Endothelial cell of umbilical vein (primary cell): ENCODE data around the gene GNA12. TPM values are rescaled to one million over a fixed set of nuclear protein-coding genes. Genes with fewer than 3 reads are reported as not detected.

ENCODE experiments used
- BruUV-seq: library from RNA; stranded (reverse); fragments of 400-500 nt; replicated peaks from 2 replicates; lab custom pipeline; 2021; lab: Mats Ljungman, UMichigan
- CTCF ChIA-PET: fragments of 300-600, 350-600 bp; sonication (Branson Sonifier 250); formaldehyde crosslinking; loops from one replicate; lab custom pipeline; 2021; ENCODE audit warnings: antibody characterized with exemption, inconsistent platforms; lab: Charles Lee
- POLR2A ChIA-PET: fragments of 300-600, 350-600 bp; sonication (Branson Sonifier 250); formaldehyde crosslinking; loops from one replicate; lab custom pipeline; 2021; ENCODE audit warnings: antibody characterized with exemption, inconsistent platforms; lab: Charles Lee
- DNase-seq: peaks from one replicate; pipeline ENCODE4 v3.0.0-alpha.2; 2011; ENCODE audit warnings: low read depth, low spot score
- FAIRE-seq: peaks from 2 replicates; lab custom pipeline; 2011; peaks lifted over from hg19 to GRCh38; lab: Jason Lieb, UNC
- H2AFZ ChIP-seq: 2 replicates; pipeline ENCODE4 v1.6.0; 2012; ENCODE audit warnings: low read depth, low read length, control low read depth, inconsistent platforms
- H3K27ac ChIP-seq: 2 replicates; pipeline ENCODE4 v1.5.1; 2011; ENCODE audit warnings: low read depth, mild to moderate bottlenecking, control low read depth, low read length, moderate library complexity; ENCODE audit not compliant: insufficient read depth
- H3K27me3 ChIP-seq, 2 experiments: 2 replicates each; pipeline versions ENCODE4 v1.6.0 to v1.6.1; 2011; ENCODE audit warnings: low read length in 2 of 2, mixed read lengths in 1 of 2; ENCODE audit not compliant: control insufficient read depth in 2 of 2, insufficient read depth in 2 of 2
- H3K36me3 ChIP-seq, 2 experiments: 2 replicates in 1 of 2; 3 replicates in 1 of 2; pipeline ENCODE4 v1.5.1; 2011; ENCODE audit warnings: low read length in 2 of 2, mild to moderate bottlenecking in 1 of 2, moderate library complexity in 1 of 2; ENCODE audit not compliant: control insufficient read depth in 2 of 2, insufficient read depth in 2 of 2; ENCODE audit errors: extremely low read depth in 1 of 2
- H3K4me1 ChIP-seq: 3 replicates; pipeline ENCODE4 v1.5.1; 2011; ENCODE audit warnings: mild to moderate bottlenecking, low read length; ENCODE audit not compliant: control insufficient read depth, insufficient read depth; ENCODE audit errors: extremely low read depth
- H3K4me2 ChIP-seq: 2 replicates; pipeline ENCODE4 v1.6.1; 2011; ENCODE audit warnings: low read length, control low read depth, mixed read lengths; ENCODE audit not compliant: insufficient read depth
- H3K4me3 ChIP-seq, 3 experiments: fragments of 200-600 bp in 1 of 3; sonication (generic), shearing (Covaris generic) in 1 of 3; replicated peaks in 1 of 3; 2 replicates each; pipeline ENCODE4 v1.5.1; 2011 to 2016; ENCODE audit warnings: control low read depth in 3 of 3, low read length in 3 of 3, mild to moderate bottlenecking in 2 of 3, inconsistent platforms in 1 of 3, low read depth in 1 of 3, moderate library complexity in 1 of 3; ENCODE audit not compliant: insufficient read depth in 1 of 3
- H3K79me2 ChIP-seq: 2 replicates; pipeline ENCODE4 v1.6.0; 2012; ENCODE audit warnings: low read length, inconsistent platforms; ENCODE audit not compliant: control insufficient read depth, insufficient read depth
- H3K9ac ChIP-seq: replicated peaks from 2 replicates; pipeline ENCODE3; 2011; ENCODE audit warnings: low read length, control low read depth; ENCODE audit not compliant: insufficient read depth; ENCODE audit errors: extremely low read depth
- H3K9me1 ChIP-seq: replicated peaks from 3 replicates; pipeline ENCODE4 v1.6.0; 2011; ENCODE audit warnings: mild to moderate bottlenecking, low read length; ENCODE audit not compliant: control insufficient read depth, insufficient read depth; ENCODE audit errors: extremely low read depth
- H3K9me3 ChIP-seq: replicated peaks from 2 replicates; pipeline ENCODE4 v1.5.1; 2012; ENCODE audit warnings: low read length, inconsistent platforms; ENCODE audit not compliant: control insufficient read depth, insufficient read depth
- H4K20me1 ChIP-seq: replicated peaks from 2 replicates; pipeline ENCODE3; 2011; ENCODE audit warnings: mild to moderate bottlenecking, low read length; ENCODE audit not compliant: control insufficient read depth, insufficient read depth; ENCODE audit errors: extremely low read depth
- CTCF ChIP-seq, 2 donors: IDR thresholded peaks; 1 replicate in 1 of 2; 2 replicates in 1 of 2; pipeline ENCODE4 v1.5.1; 2011; ENCODE audit warnings: low read length in 2 of 2, mild to moderate bottlenecking in 2 of 2, moderate library complexity in 2 of 2, control low read depth in 1 of 2, inconsistent platforms in 1 of 2, low read depth in 1 of 2; ENCODE audit not compliant: insufficient read depth in 1 of 2; ENCODE audit errors: extremely low read depth in 1 of 2
- EZH2 ChIP-seq: IDR thresholded peaks from 2 replicates; pipeline ENCODE4 v1.6.1; 2012; ENCODE audit warnings: borderline replicate concordance, low read depth, mild to moderate bottlenecking, moderate library complexity, low read length, inconsistent platforms; ENCODE audit not compliant: severe bottlenecking
- FOS ChIP-seq: IDR thresholded peaks from 2 replicates; pipeline ENCODE4 v1.6.1; 2011; ENCODE audit warnings: mild to moderate bottlenecking, low read length, moderate library complexity, borderline replicate concordance; ENCODE audit not compliant: insufficient read depth
- GATA2 ChIP-seq: IDR thresholded peaks from 2 replicates; pipeline ENCODE4 v1.7.0; 2011; ENCODE audit warnings: low read depth, mild to moderate bottlenecking, moderate library complexity, mixed read lengths, low read length; ENCODE audit not compliant: insufficient read length, insufficient read depth
- JUN ChIP-seq: IDR thresholded peaks from 2 replicates; pipeline ENCODE4 v1.6.1; 2011; ENCODE audit warnings: borderline replicate concordance, low read depth; ENCODE audit not compliant: insufficient read length, insufficient read depth
- MAX ChIP-seq: IDR thresholded peaks from 2 replicates; pipeline ENCODE4 v1.6.1; 2011; ENCODE audit not compliant: insufficient read depth, insufficient read length
- MYC ChIP-seq: IDR thresholded peaks from one replicate; pipeline ENCODE4 v1.6.1; 2011; ENCODE audit warnings: mild to moderate bottlenecking, low read depth, low read length
- POLR2A ChIP-seq: IDR thresholded peaks from 2 replicates; pipeline ENCODE4 v1.6.1; 2012; ENCODE audit warnings: low read depth, mild to moderate bottlenecking, control low read depth, low read length
- POLR2AphosphoS5 ChIP-seq: IDR thresholded peaks from 2 replicates; pipeline ENCODE4 v1.6.1; 2012; ENCODE audit warnings: low read depth, mild to moderate bottlenecking, control low read depth, low read length, moderate library complexity; ENCODE audit not compliant: insufficient read depth
- dilution Hi-C: fragments of 300-500 bp; cut with MboI; formaldehyde crosslinking; loops from one replicate; pipeline ENCODE4 v1.15.0; 2019; ENCODE audit warnings: low sequenced_read_pairs; ENCODE audit not compliant: extremely low pct_ligation_motif_present
- intact Hi-C: fragments of 100-400 bp; cut with micrococcal nuclease; formaldehyde crosslinking; loops from one replicate; pipeline ENCODE4 v1.10.0; 2022
- polyA plus RNA-seq, 4 experiments: library from polyadenylated mRNA; depleted of rRNA in 3 of 4; stranded (reverse) in 3 of 4; unstranded in 1 of 4; fragments of >200 nt; gene quantifications; 2 replicates each; pipeline versions ENCODE4 v1.2.1 to v1.2.3, GENCODE V29; 2011 to 2012; ENCODE audit warnings: missing spikeins in 1 of 4
- total RNA-seq: library from RNA; stranded (reverse); gene quantifications from 2 replicates; pipeline ENCODE4 v1.2.3, GENCODE V29; 2021

GNA12 gene
- total and polyA plus RNA-seq, 2 donors (not counting 3 experiments of a cell fraction or from before 2014, with no cell fraction given), result 63.0 to 75.1 TPM

- no TSS peak for BruUV-seq
- intact Hi-C loops, result loop anchor here (1.0 to 5.0 kb wide), 6 partner anchors 15 to 105 kb away; no protein-coding TSS in a partner anchor
- CTCF ChIA-PET, result interaction anchor here (0.7 to 2.3 kb wide), 7 partner anchors 9 to 103 kb away, joined by 3 to 10 read pairs (median 4); no protein-coding TSS in a partner anchor
- Histone ChIP-seq H3K27me3 (no peaks in the 10 kb centered on the region), H3K4me1 (peaks cover 22% of the 10 kb centered on the region), H3K79me2 (peaks cover 52% of the 10 kb centered on the region), H3K4me2 (peak overlapping the region; percentile 26), H3K4me3 (no peak overlapping the region), H3K9me1 (no peaks in the 10 kb centered on the region), H3K36me3 (no peaks in the 10 kb centered on the region), H4K20me1 (no peaks in the 10 kb centered on the region), H2AFZ (no peak overlapping the region), H3K9me3 (no peaks in the 10 kb centered on the region), H3K9ac (peak overlapping the region; percentile 43), H3K27ac (peak overlapping the region; percentile 83)
- dilution Hi-C loops, result no loop called here
- peak; percentile 28 for FAIRE-seq
- POLR2A ChIA-PET, result no interaction called here
- TF ChIP-seq MYC (no peak), GATA2 (no peak), FOS (peak; percentile 74), POLR2AphosphoS5 (peak; percentile 57), MAX (no peak), CTCF (IDR thresholded peaks at IDR 0.05; ENCODE audit: extremely low read depth in 1 of 2, insufficient read depth in 1 of 2, low read depth in 1 of 2, low read length in 2 of 2) (no peak), POLR2A (no peak), JUN (peak; percentile 47), EZH2 (no peak)
- DNase-seq, result no peak
Measured at GRCh38 chr7:2821842-2822507, 22.1 kb downstream of the GNA12 start.
